Testis (tissue), 3 donors: ENCODE results near the gene AGBL1. TPM values are rescaled to one million over a fixed set of nuclear protein-coding genes. Genes with fewer than 3 reads are reported as not detected.

ENCODE experiments used
- DNase-seq: peaks from one replicate; pipeline ENCODE4 v3.0.0-alpha.2; 2019
- H3K27ac ChIP-seq, 2 donors: fragments of 200-600 bp; sonication (generic); one replicate each; pipeline ENCODE4 v1.5.1; 2019
- H3K27me3 ChIP-seq: fragments of 200-600 bp; sonication (generic); one replicate; pipeline ENCODE4 v1.5.1; 2019
- H3K36me3 ChIP-seq: fragments of 200-600 bp; sonication (generic); one replicate; pipeline ENCODE4 v1.5.1; 2017; ENCODE audit warnings: low read depth; ENCODE audit errors: missing control alignments
- H3K4me1 ChIP-seq: fragments of 200-600 bp; sonication (generic); one replicate; pipeline ENCODE4 v1.5.1; 2019
- H3K4me3 ChIP-seq, 2 donors: fragments of 200-600 bp; sonication (generic); one replicate each; pipeline ENCODE4 v1.5.1; 2017 to 2019
- H3K9me3 ChIP-seq: fragments of 200-600 bp; sonication (generic); one replicate; pipeline ENCODE4 v1.5.1; 2017
- POLR2A ChIP-seq: fragments of 450-650 bp; IDR thresholded peaks from one replicate; pipeline ENCODE4 v1.6.1; 2017; ENCODE audit warnings: antibody characterized with exemption, mild to moderate bottlenecking, moderate library complexity
- WGBS, 2 donors: methylation state at CpG; one replicate each; pipeline ENCODE4 v1.1.5; 2018; 5-methylcytosine and 5-hydroxymethylcytosine counted together
- intact Hi-C: fragments of 100-400 bp; cut with DNase I; formaldehyde crosslinking; loops from one replicate; pipeline ENCODE4 v1.15.1; 2023; ENCODE audit warnings: low total_unique reads
- polyA plus RNA-seq: library from polyadenylated mRNA; stranded (reverse); fragments of 350-450 nt; fragmentation: Illumina TruSeq; extraction: RNeasy Lipid Tissue Mini Kit (QIAGEN cat#74804); gene quantifications from one replicate; pipeline ENCODE4 v1.2.3, GENCODE V29; 2014; ENCODE audit warnings: low read depth, low replicate concordance; ENCODE audit not compliant: insufficient read depth
- total RNA-seq, 2 donors: library from RNA; depleted of rRNA; stranded (reverse); fragments of >200 nt; gene quantifications; one replicate each; pipeline ENCODE4 v1.2.3, GENCODE V29; 2016
- TF ChIP-seq, protein P1 (sequence below), 3 experiments: fragments of 450-650 bp in 2 of 3; fragments of 200-600 bp in 1 of 3; sonication (generic) in 1 of 3; IDR thresholded peaks; one replicate each; pipeline ENCODE4 v1.5.1; 2016 to 2019; ENCODE audit warnings: antibody characterized with exemption in 3 of 3, mild to moderate bottlenecking in 2 of 3, moderate library complexity in 1 of 3

The AGBL1 gene
- total and polyA plus RNA-seq, 3 donors from 2014 or later = 0.37 to 0.94 (median 0.70) TPM

GRCh38 chr15:86917361-86917671 lies 837.6 kb downstream of the AGBL1 start:
- H3K27me3 ChIP-seq = no peaks in the 10 kb centered on the region
- no peaks in the 10 kb centered on the region for H3K4me1 ChIP-seq
- DNase-seq = no peak
- no peak overlapping the region for H3K27ac ChIP-seq
- TF ChIP-seq, protein P1, sequence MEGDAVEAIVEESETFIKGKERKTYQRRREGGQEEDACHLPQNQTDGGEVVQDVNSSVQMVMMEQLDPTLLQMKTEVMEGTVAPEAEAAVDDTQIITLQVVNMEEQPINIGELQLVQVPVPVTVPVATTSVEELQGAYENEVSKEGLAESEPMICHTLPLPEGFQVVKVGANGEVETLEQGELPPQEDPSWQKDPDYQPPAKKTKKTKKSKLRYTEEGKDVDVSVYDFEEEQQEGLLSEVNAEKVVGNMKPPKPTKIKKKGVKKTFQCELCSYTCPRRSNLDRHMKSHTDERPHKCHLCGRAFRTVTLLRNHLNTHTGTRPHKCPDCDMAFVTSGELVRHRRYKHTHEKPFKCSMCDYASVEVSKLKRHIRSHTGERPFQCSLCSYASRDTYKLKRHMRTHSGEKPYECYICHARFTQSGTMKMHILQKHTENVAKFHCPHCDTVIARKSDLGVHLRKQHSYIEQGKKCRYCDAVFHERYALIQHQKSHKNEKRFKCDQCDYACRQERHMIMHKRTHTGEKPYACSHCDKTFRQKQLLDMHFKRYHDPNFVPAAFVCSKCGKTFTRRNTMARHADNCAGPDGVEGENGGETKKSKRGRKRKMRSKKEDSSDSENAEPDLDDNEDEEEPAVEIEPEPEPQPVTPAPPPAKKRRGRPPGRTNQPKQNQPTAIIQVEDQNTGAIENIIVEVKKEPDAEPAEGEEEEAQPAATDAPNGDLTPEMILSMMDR (IDR thresholded peaks at IDR 0.05) = no peak
- no peak for TF ChIP-seq POLR2A
- no peaks in the 10 kb centered on the region for H3K9me3 ChIP-seq
- 93 to 98% methylated on average over 5 of the region's 5 CpGs for WGBS, 2 donors
- no peaks in the 10 kb centered on the region for H3K36me3 ChIP-seq
- H3K4me3 ChIP-seq = no peak overlapping the region
- intact Hi-C loops = loop anchor here (5.0 kb wide), 1 partner anchor 1330 kb away; no protein-coding TSS in a partner anchor

GRCh38 chr15:86919581-86919980 lies 839.9 kb downstream of the AGBL1 start:
- intact Hi-C loops = loop anchor here (5.0 kb wide), 1 partner anchor 1328 kb away; no protein-coding TSS in a partner anchor
- WGBS, 2 donors = 71 to 78% methylated on average over 4 of the region's 4 CpGs
- TF ChIP-seq POLR2A = no peak
- TF ChIP-seq, protein P1 (IDR thresholded peaks at IDR 0.05) = no peak
- no peak for DNase-seq
- no peak overlapping the region for H3K27ac ChIP-seq
- H3K4me3 ChIP-seq = no peak overlapping the region
- no peaks in the 10 kb centered on the region for H3K36me3 ChIP-seq
- H3K4me1 ChIP-seq = no peaks in the 10 kb centered on the region
- H3K9me3 ChIP-seq = no peaks in the 10 kb centered on the region
- H3K27me3 ChIP-seq = no peaks in the 10 kb centered on the region

DNA sequence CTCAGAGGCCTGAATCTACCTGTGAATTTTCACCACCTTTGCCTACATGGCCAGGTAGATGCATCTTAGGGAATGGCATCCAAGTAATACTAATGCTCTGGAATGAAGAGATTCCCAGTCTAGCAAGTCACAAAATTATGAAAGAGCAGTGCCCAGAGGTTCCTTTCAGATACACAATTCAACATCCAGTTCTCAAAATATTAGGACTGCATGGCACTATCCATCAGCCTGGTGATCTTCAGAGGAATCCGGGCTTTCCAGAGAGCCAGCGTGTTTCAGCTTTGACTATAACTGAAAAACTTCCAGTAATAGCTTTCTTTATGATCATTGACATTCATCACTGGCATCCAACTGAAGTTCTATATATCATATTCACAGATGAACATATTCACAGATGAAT lies 849.8 kb downstream of the AGBL1 start:
- H3K4me1 ChIP-seq = no peaks in the 10 kb centered on the region
- WGBS, 2 donors = 86 to 92% methylated on average over 2 of the region's 2 CpGs
- DNase-seq = no peak
- TF ChIP-seq, protein P1 (IDR thresholded peaks at IDR 0.05) = no peak
- TF ChIP-seq POLR2A = no peak
- H3K9me3 ChIP-seq = no peaks in the 10 kb centered on the region
- no peaks in the 10 kb centered on the region for H3K36me3 ChIP-seq
- H3K27me3 ChIP-seq = no peaks in the 10 kb centered on the region
- H3K27ac ChIP-seq = no peak overlapping the region
- intact Hi-C loops = loop anchor here (10.0 kb wide), 1 partner anchor 1345 kb away; no protein-coding TSS in a partner anchor
- no peak overlapping the region for H3K4me3 ChIP-seq

GRCh38 chr15:86932456-86932855 lies 852.8 kb downstream of the AGBL1 start:
- TF ChIP-seq, protein P1 (IDR thresholded peaks at IDR 0.05) = no peak
- no peak for TF ChIP-seq POLR2A

DNA sequence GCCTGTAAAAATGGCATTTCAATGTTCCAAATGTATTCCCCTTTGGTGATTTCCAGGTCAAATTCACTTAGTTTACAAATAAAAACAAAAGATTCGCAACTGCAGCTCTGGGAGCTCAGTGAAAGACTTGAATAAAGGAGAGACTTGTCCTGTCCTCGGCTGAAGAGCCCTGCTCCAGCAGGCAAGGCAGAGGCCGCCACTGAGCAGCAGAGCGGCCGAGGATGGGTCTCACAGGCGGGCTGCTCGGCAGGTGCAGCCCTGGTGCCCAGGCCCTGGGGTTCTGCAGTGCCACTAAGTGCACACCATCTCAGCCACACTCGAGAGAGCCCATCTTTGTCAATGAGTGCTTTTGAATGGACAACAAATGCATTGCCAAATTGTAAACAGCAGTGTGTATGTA lies 856.2 kb downstream of the AGBL1 start:
- H3K27me3 ChIP-seq = no peaks in the 10 kb centered on the region
- intact Hi-C loops = no loop called here
- no peaks in the 10 kb centered on the region for H3K9me3 ChIP-seq

More at GRCh38 chr15:86932456-86932855, 852.8 kb downstream of the AGBL1 start:
- H3K4me1 ChIP-seq = no peaks in the 10 kb centered on the region
- no peaks in the 10 kb centered on the region for H3K9me3 ChIP-seq
- WGBS, 2 donors = 79 to 82% methylated on average over 4 of the region's 4 CpGs
- no peak overlapping the region for H3K27ac ChIP-seq
- no peak overlapping the region for H3K4me3 ChIP-seq
- no peaks in the 10 kb centered on the region for H3K27me3 ChIP-seq
- no peak for DNase-seq
- no peaks in the 10 kb centered on the region for H3K36me3 ChIP-seq
- intact Hi-C loops = no loop called here

More for the DNA sequence above, 856.2 kb downstream of the AGBL1 start:
- 70 to 83% methylated on average over 7 to 8 of the region's 8 CpGs for WGBS, 2 donors
- Histone ChIP-seq H3K36me3 (no peaks in the 10 kb centered on the region), H3K4me3 (no peak overlapping the region), H3K27ac (no peak overlapping the region), H3K4me1 (no peaks in the 10 kb centered on the region)
- no peak for DNase-seq
- no peak for TF ChIP-seq POLR2A
- TF ChIP-seq, protein P1 (IDR thresholded peaks at IDR 0.05) = no peak
